GM19351 (cell line): ENCODE data around the gene OR6N2.

Source experiments
- ATAC-seq: cut with Tn5 transposase; IDR thresholded peaks from one replicate; pipeline ENCODE4 v1.9.1; 2021; ENCODE audit warnings: mild to moderate bottlenecking, moderate library complexity; ENCODE audit not compliant: unreplicated experiment

The OR6N2 gene

GRCh38 chr1:158771950-158772866 is 8.8 kb downstream of the OR6N2 start, which contains the start of gene OR6N1:
OR6N1 (minus strand) TSS chr1:158772195; CDS start chr1:158766682, 5,513 bp downstream.
- no peak for ATAC-seq

DNA sequence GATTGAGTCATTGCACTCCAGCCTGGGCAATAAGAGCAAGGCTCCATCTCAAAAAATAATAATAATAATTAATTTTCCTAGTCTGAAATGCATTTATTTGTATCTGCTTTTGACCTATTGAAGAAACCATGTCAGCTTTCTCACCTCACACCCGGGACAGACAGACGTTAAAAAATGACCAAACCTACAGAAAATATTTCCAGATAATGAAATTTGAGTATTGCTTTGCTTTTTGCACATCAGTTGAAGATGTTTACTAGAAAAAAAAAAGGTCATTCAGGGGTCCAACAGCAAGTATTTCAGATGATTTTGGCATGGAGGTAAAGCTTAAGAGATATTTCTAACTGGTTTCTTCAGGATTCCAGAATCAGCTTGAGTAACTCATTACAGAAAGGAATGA is 26.6 kb downstream of the OR6N2 start, which contains the start of gene OR6K6:
OR6K6 (plus strand) TSS at position 301 of the 400 bp plus-strand sequence. CDS start 168 bp downstream, outside the sequence.
- ATAC-seq, result no peak

DNA sequence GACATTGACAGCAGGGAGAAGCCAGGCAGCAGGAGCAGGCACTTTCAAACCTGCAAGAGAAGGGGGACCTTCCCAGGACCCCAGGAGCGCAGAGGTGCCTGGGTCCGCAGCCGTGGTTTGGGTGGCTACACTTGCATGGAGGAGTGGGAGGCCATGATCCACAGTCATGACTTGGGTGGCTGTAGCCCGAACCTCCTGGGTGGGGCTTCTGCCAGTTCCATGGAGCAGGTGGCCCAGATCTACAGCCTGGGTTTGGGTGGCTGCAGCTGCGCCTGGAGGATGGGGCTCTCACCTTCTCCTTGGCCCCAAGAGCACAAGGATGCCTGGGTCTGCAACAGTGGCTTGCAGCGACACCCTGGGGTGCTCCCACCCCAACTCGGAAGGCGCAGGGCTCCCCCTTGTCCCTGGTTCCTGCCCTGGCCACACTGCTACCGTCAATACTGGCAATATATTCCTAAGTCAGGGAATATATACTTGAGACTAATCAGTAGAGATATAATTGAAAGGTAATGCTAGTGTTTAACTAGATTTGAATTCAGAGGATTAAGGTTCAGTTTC is 28.8 kb downstream of the OR6N2 start:
- no peak for ATAC-seq

GRCh38 chr1:158735848-158736247 is 45.2 kb downstream of the OR6N2 start:
- ATAC-seq, result no peak

DNA sequence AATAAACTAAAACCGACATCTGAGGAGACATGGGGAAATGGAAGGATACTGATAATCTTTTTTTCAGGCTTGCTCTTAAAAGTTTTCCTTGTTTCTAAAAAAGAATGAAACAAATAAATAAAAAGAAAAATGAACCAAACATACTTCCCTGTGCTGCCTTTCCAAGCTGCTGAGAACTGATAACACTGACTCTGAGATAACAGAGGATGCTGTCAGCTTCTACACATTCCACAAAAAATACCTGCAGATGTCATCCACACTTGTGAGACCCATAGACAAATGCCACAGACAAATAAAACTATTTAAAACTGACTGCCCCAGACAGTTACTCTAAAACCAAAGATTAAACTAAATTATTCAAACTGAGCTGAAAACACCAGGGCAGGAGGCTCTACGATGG is 48.5 kb downstream of the OR6N2 start:
- ATAC-seq, result no peak

- ATAC-seq, result no peak
These were observed 49.3 kb downstream of the OR6N2 start for GRCh38 chr1:158731707-158732106.

- ATAC-seq, result no peak
These were observed 50.6 kb downstream of the OR6N2 start for GRCh38 chr1:158730453-158730852.

GRCh38 chr1:158728510-158729225 is 52.3 kb downstream of the OR6N2 start:
- no peak for ATAC-seq

DNA sequence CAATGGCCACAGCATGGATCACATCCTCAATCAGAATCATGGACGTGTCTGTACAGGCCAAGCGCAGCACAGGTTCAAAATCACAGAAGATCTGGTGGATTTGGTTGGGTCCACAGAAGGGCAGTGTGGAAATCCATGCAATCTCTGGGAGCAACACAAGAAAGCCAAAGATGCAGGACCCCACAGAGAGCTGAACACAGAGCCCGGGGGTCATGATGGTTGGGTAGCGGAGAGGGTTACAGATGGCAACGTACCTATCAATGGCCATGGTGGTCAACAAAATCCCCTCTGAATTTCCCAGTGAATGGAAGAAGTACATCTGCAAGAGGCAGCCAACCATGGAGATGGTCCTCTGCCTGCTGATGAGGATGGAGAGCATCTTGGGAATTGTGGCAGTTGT is 56.6 kb downstream of the OR6N2 start:
- no peak for ATAC-seq
